Mucosa of rectum (tissue), 2 donors: Measurements from ENCODE around the gene PPIE.
A peak's percentile ranks its signal among the peaks of the same experiment; 100 is the strongest.
"Not testable (repeated sequence)": the region's sequence is repeated elsewhere in the genome, so short reads cannot be mapped to it uniquely, and the experiment has no call there.

Experiments
- H3K27ac ChIP-seq, 2 donors: one replicate each; pipeline ENCODE4 v1.7.0; 2013; ENCODE audit warnings: inconsistent platforms in 2 of 2, low read depth in 2 of 2, low read length in 2 of 2
- H3K27me3 ChIP-seq, 2 donors: one replicate each; pipeline ENCODE4 v1.7.0; 2013; ENCODE audit warnings: low read length in 2 of 2; ENCODE audit not compliant: control insufficient read depth in 2 of 2, insufficient read depth in 2 of 2
- H3K36me3 ChIP-seq, 2 donors: one replicate each; pipeline ENCODE4 v1.7.0; 2013; ENCODE audit warnings: low read length in 2 of 2; ENCODE audit not compliant: control insufficient read depth in 2 of 2, insufficient read depth in 2 of 2
- H3K4me1 ChIP-seq, 2 donors: one replicate each; pipeline ENCODE4 v1.7.0; 2013; ENCODE audit warnings: low read length in 2 of 2, mild to moderate bottlenecking in 1 of 2; ENCODE audit not compliant: control insufficient read depth in 2 of 2, insufficient read depth in 2 of 2
- H3K4me3 ChIP-seq, 2 donors: one replicate each; pipeline ENCODE4 v1.7.0; 2013; ENCODE audit warnings: low read length in 2 of 2
- H3K9ac ChIP-seq, 2 donors: one replicate each; pipeline ENCODE4 v1.7.0; 2013; ENCODE audit warnings: low read length in 2 of 2, low read depth in 1 of 2, mild to moderate bottlenecking in 1 of 2
- H3K9me3 ChIP-seq, 2 donors: one replicate each; pipeline ENCODE4 v1.7.0; 2013; ENCODE audit warnings: low read length in 2 of 2; ENCODE audit not compliant: control insufficient read depth in 2 of 2
- donor health status: healthy.
- donor health status: Normal muscosa, but diverticular disease.

The PPIE gene

DNA sequence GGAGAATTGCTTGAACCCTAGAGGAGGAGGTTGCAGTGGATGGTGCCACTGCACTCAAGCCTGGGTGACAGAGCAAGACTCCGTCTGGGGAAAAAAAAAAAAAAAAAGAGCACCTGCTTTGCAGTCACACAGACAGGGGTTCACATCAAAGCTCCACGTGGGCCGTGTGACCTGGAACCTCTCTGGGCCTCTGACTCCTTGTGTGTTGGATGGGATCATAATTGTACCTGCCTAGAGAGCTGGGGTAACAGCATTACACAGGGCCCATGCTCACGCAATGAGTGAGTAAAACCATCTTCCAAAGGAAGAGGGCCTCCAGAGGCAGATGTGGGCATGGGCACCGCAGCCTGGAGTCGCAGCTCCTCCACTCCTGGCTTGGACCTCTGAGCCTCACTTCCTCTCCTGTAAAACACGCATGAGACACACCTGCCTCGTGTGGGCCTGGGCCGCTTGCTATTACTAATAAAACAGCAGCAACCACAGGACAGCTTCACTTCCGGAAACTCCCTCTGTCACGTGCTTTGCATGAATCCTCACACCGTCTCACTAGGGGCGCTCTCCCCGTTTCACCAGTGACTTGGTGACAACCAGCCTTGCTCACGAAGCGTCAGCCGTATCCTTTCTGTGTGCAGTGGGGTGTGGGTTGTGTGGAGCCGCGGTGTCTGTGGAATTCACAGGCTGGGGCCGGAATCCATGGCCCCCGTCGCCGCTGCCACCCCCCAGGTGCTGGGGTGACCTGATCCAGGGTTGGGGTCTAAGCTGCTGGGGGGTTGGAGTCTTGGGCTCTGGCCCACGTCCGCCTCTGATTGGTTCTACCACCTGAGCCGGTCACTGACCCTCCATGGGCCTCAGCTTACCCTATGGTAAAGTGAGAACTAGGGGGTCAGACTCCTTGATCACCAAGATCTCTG is 60.4 kb downstream of the PPIE start:
- H3K4me3 ChIP-seq = peak overlapping the region; percentile 6 to 41
- peak overlapping the region; percentile 41 to 60 for H3K9ac ChIP-seq
- not testable (repeated sequence) for H3K9me3 ChIP-seq

DNA sequence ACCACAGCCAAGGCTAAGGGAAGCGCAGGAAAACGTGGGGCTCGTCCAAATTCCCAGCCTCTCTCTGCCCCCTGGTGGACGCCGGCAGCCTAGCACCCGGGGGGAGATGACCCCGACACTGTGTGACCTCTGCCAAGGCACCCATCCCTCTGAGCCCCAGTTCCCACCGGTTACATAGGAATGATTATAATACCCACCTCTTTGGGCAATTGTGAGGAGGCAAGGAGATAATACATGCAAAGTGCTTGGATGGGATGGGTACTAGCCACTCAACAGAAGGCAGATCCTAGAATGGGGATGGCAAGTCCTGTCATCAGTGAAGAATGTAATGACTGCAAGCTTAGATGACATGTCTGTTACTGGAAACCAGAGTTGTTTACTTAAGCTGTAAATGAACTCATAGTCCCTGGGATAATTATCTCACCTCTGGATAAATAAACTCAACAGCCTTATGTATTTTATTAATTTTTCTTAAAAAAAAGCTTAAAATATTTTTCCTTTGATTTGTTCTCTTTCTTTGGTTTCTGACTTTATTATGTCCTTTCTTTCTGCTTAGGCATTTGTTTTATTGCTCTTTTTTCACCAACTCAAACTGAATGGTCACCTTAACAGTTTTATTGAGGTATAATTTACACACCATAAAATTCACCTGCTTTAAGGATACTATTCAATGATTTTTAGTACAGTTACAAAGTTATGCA is 61.2 kb downstream of the PPIE start:
- Histone ChIP-seq H3K27me3 (no peaks in the 10 kb centered on the region), H3K36me3 (no peaks in the 10 kb centered on the region), H3K9ac (peak overlapping the region in 1 of 2 donors; percentile 40), H3K27ac (peak overlapping the region; percentile 61 to 80), H3K9me3 (no peaks in the 10 kb centered on the region), H3K4me1 (peaks cover 11 to 13% of the 10 kb centered on the region in 2 donors), H3K4me3 (peak overlapping the region; percentile 6 to 38)

More for the DNA sequence above, 60.4 kb downstream of the PPIE start:
- peak overlapping the region; percentile 61 to 80 for H3K27ac ChIP-seq
- H3K4me1 ChIP-seq = peaks cover 11 to 13% of the 10 kb centered on the region in 2 donors
- not testable (repeated sequence) for H3K27me3 ChIP-seq, H3K36me3 ChIP-seq

DNA sequence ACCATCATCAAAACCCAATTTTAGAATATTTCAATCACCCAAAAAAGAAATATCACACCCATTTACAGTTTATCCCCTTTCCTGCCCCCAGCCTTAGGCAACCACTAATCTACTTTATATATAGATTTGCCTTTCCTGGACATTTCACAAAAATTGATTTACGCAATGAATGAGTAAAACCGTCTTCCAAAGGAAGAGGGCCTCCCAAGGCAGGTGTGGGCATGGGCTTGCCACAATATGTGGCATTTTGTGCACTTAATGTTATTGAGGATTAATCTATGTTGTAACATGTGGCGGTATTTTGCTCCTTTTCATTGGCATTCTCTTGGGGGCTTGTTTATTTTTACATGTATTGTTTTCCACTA is 61.8 kb downstream of the PPIE start:
- H3K36me3 ChIP-seq = no peaks in the 10 kb centered on the region
- H3K9ac ChIP-seq = no peak overlapping the region
- H3K4me1 ChIP-seq = peaks cover 11 to 13% of the 10 kb centered on the region in 2 donors
- no peaks in the 10 kb centered on the region for H3K9me3 ChIP-seq
- no peak overlapping the region for H3K4me3 ChIP-seq
- no peaks in the 10 kb centered on the region for H3K27me3 ChIP-seq
- H3K27ac ChIP-seq = no peak overlapping the region

DNA sequence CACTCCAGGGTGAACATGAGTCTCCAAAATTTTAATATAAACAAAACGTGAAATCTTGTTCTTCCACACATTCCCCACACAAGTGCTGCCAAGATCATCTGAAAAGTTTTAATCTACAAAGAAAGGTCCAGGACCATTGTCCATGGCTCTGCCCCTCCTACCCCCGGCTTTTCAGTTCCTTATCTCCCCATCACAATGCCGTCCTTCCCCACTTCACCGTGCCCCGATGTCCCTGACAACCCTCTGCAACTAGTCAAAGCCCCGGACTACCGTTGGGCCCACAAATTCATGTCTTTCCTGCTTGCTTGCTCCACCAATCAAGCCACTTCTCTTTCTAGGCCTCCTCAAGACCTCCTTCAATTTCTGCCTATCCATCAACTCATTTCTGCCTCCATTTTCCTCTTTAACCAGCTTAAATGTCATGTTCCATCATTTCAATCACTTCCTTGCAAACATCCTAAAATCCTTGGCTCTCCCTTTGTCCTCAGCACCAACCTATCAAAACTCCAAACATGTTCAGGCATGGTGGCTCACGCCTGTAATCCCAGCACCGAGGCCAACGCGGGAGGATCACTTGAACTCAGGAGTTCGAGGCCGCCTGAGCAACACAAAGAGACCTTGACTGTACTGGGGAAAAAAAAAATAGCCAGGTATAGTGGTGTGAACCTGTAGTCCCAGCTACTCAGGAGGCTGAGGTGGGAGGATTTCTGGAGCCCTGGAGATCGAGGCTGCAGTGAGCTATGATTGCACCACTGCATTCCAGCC is 64.0 kb downstream of the PPIE start:
- Histone ChIP-seq H3K9me3 (no peaks in the 10 kb centered on the region), H3K27ac (no peak overlapping the region), H3K4me3 (no peak overlapping the region), H3K4me1 (peaks cover 11 to 13% of the 10 kb centered on the region in 2 donors), H3K9ac (no peak overlapping the region), H3K27me3 (no peaks in the 10 kb centered on the region), H3K36me3 (no peaks in the 10 kb centered on the region)

DNA sequence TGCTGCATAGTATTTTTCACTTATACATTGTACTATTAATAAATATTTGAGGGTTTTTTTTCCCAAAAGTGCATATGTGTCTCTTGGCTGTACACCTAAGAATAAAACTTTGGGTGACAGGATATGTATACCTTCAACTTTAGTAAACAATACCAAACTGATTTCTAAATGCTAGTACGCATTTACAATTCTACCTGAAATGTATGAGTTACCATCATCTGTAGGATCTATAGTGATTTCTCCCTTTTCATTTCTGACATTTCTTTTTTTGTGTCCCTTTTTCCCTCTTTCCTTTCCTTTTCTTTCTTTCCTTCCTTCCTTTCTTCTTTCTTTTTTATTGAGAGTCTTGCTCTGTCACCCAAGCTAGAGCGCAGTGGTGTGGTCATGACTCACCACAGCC is 66.7 kb downstream of the PPIE start:
- Histone ChIP-seq H3K36me3 (no peaks in the 10 kb centered on the region), H3K27me3 (no peaks in the 10 kb centered on the region), H3K27ac (no peak overlapping the region), H3K9me3 (no peaks in the 10 kb centered on the region), H3K4me1 (peaks cover 0 to 1% of the 10 kb centered on the region in 2 donors), H3K9ac (no peak overlapping the region), H3K4me3 (no peak overlapping the region)

- H3K9me3 ChIP-seq = no peaks in the 10 kb centered on the region
- H3K27me3 ChIP-seq = no peaks in the 10 kb centered on the region
Measured at GRCh38 chr1:39808784-39809517, 70.3 kb downstream of the PPIE start.

GRCh38 chr1:39812913-39813312 is 74.2 kb downstream of the PPIE start:
- no peak overlapping the region for H3K27ac ChIP-seq

More at GRCh38 chr1:39808784-39809517, 70.3 kb downstream of the PPIE start:
- no peaks in the 10 kb centered on the region for H3K4me1 ChIP-seq
- no peak overlapping the region for H3K4me3 ChIP-seq
- no peak overlapping the region for H3K27ac ChIP-seq
- H3K9ac ChIP-seq = no peak overlapping the region
- no peaks in the 10 kb centered on the region for H3K36me3 ChIP-seq

More at GRCh38 chr1:39812913-39813312, 74.2 kb downstream of the PPIE start:
- Histone ChIP-seq H3K27me3 (no peaks in the 10 kb centered on the region), H3K4me3 (no peak overlapping the region), H3K9me3 (no peaks in the 10 kb centered on the region), H3K4me1 (peaks cover 6% of the 10 kb centered on the region in 2 donors), H3K36me3 (no peaks in the 10 kb centered on the region), H3K9ac (no peak overlapping the region)
